Panc1 (cell line): ENCODE data around the gene RNF130. TPM values are rescaled to one million over a fixed set of nuclear protein-coding genes. Genes with fewer than 3 reads are reported as not detected.

ENCODE experiments used
- ATAC-seq: fragments of 200-7000 bp; cut with Tn5 transposase; 2 replicates; pipeline ENCODE4 v1.9.1; 2020; ENCODE audit warnings: mild to moderate bottlenecking, moderate library complexity
- Bru-seq: library from RNA; stranded (reverse); fragments of 400-500 nt; gene quantifications from one replicate; lab custom pipeline; 2021; lab: Mats Ljungman, UMichigan
- BruChase-seq, 2 experiments: library from RNA; stranded (reverse); fragments of 400-500 nt; gene quantifications; one replicate each; lab custom pipeline; 2021; lab: Mats Ljungman, UMichigan
- BruUV-seq: library from RNA; stranded (reverse); fragments of 400-500 nt; replicated peaks from 2 replicates; lab custom pipeline; 2021; lab: Mats Ljungman, UMichigan
- CTCF ChIA-PET: fragments of 300-600 bp; sonication (Branson Sonifier 250); formaldehyde crosslinking; loops from one replicate; lab custom pipeline; 2022; ENCODE audit warnings: antibody characterized with exemption; lab: Charles Lee
- POLR2A ChIA-PET: fragments of 300-600 bp; sonication (Branson Sonifier 250); formaldehyde crosslinking; loops from one replicate; lab custom pipeline; 2022; ENCODE audit warnings: antibody characterized with exemption; lab: Charles Lee
- DNase-seq: peaks from one replicate; pipeline ENCODE4 v3.0.0-alpha.2; 2010; ENCODE audit warnings: low read depth, low spot score
- H3K27ac ChIP-seq: 2 replicates; pipeline ENCODE4 v1.5.1; 2011; ENCODE audit warnings: mild to moderate bottlenecking, low read length, inconsistent platforms
- H3K27me3 ChIP-seq: fragments of 200-500 bp; sonication (Bioruptor generic); 2 replicates; pipeline ENCODE4 v1.6.0; 2014; ENCODE audit warnings: low read length, inconsistent platforms; ENCODE audit not compliant: control insufficient read depth, insufficient read depth
- H3K36me3 ChIP-seq: fragments of 200-500 bp; sonication (Bioruptor generic); 2 replicates; pipeline ENCODE4 v1.5.1; 2014; ENCODE audit warnings: inconsistent platforms, mild to moderate bottlenecking, low read length, moderate library complexity; ENCODE audit not compliant: control insufficient read depth, insufficient read depth
- H3K4me1 ChIP-seq: 2 replicates; pipeline ENCODE4 v1.5.1; 2011; ENCODE audit warnings: inconsistent platforms, mild to moderate bottlenecking, low read length, moderate library complexity; ENCODE audit not compliant: control insufficient read depth, insufficient read depth
- H3K4me3 ChIP-seq, 2 experiments: 2 replicates each; pipeline ENCODE4 v1.5.1; 2011 to 2012; ENCODE audit warnings: low read depth in 2 of 2, low read length in 2 of 2, mild to moderate bottlenecking in 2 of 2, inconsistent platforms in 1 of 2, moderate library complexity in 1 of 2
- H3K9me3 ChIP-seq: fragments of 200-500 bp; sonication (Bioruptor generic); 2 replicates; pipeline ENCODE4 v1.5.1; 2014; ENCODE audit warnings: low read depth, mild to moderate bottlenecking, inconsistent platforms, low read length, moderate library complexity; ENCODE audit not compliant: control insufficient read depth, insufficient read depth
- CTCF ChIP-seq: fragments of 450-650 bp; IDR thresholded peaks from 2 replicates; pipeline ENCODE4 v1.5.1; 2017; ENCODE audit warnings: mild to moderate bottlenecking
- POLR2AphosphoS5 ChIP-seq: IDR thresholded peaks from 2 replicates; pipeline ENCODE4 v1.6.1; 2012; ENCODE audit warnings: mild to moderate bottlenecking, low read depth, low read length, moderate library complexity
- SIN3A ChIP-seq: IDR thresholded peaks from 2 replicates; pipeline ENCODE4 v1.6.1; 2012; ENCODE audit warnings: low read depth, mild to moderate bottlenecking, low read length, moderate library complexity, borderline replicate concordance; ENCODE audit not compliant: insufficient read depth
- TCF7L2 ChIP-seq: IDR thresholded peaks from 2 replicates; pipeline ENCODE4 v1.6.1; 2011; ENCODE audit warnings: mild to moderate bottlenecking, low read depth, low read length, inconsistent platforms
- in situ Hi-C: cut with HindIII; loops from 2 replicates; pipeline ENCODE4 v1.10.0; 2016; ENCODE audit warnings: low sequenced_read_pairs, low pct_unique_long_range_greater_than_20kb
- intact Hi-C: fragments of 100-400 bp; cut with micrococcal nuclease; formaldehyde crosslinking; loops from one replicate; pipeline ENCODE4 v1.10.0; 2022; ENCODE audit not compliant: unreplicated experiment
- long read RNA-seq: library from polyadenylated mRNA; unstranded; transcript quantifications from one replicate; pipeline ENCODE4 v2.0.0, GENCODE V29; 2021; ENCODE audit not compliant: unreplicated experiment
- polyA plus RNA-seq: library from polyadenylated mRNA; unstranded; fragments of >200 nt; gene quantifications from one replicate; pipeline ENCODE4 v1.2.1, GENCODE V29; 2012; ENCODE audit warnings: missing spikeins; ENCODE audit not compliant: insufficient read length
- total RNA-seq: library from RNA; stranded (reverse); gene quantifications from one replicate; pipeline ENCODE4 v1.2.1, GENCODE V29; 2021; ENCODE audit not compliant: unreplicated experiment
- TF ChIP-seq, protein P1 (sequence below), 2 experiments: IDR thresholded peaks; 2 replicates each; pipeline ENCODE4 v1.6.1; 2011 to 2012; ENCODE audit warnings: low read depth in 2 of 2, control low read depth in 1 of 2, low read length in 1 of 2, mild to moderate bottlenecking in 1 of 2, moderate library complexity in 1 of 2; ENCODE audit not compliant: insufficient read depth in 1 of 2

RNF130 gene, protein sequence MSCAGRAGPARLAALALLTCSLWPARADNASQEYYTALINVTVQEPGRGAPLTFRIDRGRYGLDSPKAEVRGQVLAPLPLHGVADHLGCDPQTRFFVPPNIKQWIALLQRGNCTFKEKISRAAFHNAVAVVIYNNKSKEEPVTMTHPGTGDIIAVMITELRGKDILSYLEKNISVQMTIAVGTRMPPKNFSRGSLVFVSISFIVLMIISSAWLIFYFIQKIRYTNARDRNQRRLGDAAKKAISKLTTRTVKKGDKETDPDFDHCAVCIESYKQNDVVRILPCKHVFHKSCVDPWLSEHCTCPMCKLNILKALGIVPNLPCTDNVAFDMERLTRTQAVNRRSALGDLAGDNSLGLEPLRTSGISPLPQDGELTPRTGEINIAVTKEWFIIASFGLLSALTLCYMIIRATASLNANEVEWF
- 73.1 TPM for total RNA-seq
- 89.7 TPM for polyA plus RNA-seq
- percentile 77 among the genes with signal in this experiment for Bru-seq, nascent RNA
- BruChase-seq, experiment 1, labeled RNA remaining after a 2-hour chase, result percentile 65 among the genes with signal in this experiment
- BruChase-seq, experiment 2, labeled RNA remaining after a 6-hour chase, result percentile 65 among the genes with signal in this experiment
- long read RNA-seq, transcript RNF130-205 (9 exons, 2,263 nt), result major isoform, 179 of 235 reads
- long read RNA-seq, partial matches to known transcripts, result 37 of 235 reads
- long read RNA-seq, other reads (novel, unspliced or antisense), result 18 of 235 reads

GRCh38 chr5:180071531-180072255, at the start of gene RNF130:
RNF130 (minus strand) TSS chr5:180071759; CDS start chr5:180071702, 57 bp downstream.
- no peak for DNase-seq
- no peaks in the 10 kb centered on the region; the same call in 1 of the 2 replicates for H3K36me3 ChIP-seq
- ChIA-PET CTCF (no interaction called here), POLR2A (no interaction called here)
- BruUV-seq, result no TSS peak
- no peaks in the 10 kb centered on the region for H3K27me3 ChIP-seq
- TF ChIP-seq TCF7L2 (no peak), SIN3A (no peak), POLR2AphosphoS5 (peak; percentile 78)
- TF ChIP-seq, protein P1, sequence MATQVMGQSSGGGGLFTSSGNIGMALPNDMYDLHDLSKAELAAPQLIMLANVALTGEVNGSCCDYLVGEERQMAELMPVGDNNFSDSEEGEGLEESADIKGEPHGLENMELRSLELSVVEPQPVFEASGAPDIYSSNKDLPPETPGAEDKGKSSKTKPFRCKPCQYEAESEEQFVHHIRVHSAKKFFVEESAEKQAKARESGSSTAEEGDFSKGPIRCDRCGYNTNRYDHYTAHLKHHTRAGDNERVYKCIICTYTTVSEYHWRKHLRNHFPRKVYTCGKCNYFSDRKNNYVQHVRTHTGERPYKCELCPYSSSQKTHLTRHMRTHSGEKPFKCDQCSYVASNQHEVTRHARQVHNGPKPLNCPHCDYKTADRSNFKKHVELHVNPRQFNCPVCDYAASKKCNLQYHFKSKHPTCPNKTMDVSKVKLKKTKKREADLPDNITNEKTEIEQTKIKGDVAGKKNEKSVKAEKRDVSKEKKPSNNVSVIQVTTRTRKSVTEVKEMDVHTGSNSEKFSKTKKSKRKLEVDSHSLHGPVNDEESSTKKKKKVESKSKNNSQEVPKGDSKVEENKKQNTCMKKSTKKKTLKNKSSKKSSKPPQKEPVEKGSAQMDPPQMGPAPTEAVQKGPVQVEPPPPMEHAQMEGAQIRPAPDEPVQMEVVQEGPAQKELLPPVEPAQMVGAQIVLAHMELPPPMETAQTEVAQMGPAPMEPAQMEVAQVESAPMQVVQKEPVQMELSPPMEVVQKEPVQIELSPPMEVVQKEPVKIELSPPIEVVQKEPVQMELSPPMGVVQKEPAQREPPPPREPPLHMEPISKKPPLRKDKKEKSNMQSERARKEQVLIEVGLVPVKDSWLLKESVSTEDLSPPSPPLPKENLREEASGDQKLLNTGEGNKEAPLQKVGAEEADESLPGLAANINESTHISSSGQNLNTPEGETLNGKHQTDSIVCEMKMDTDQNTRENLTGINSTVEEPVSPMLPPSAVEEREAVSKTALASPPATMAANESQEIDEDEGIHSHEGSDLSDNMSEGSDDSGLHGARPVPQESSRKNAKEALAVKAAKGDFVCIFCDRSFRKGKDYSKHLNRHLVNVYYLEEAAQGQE (IDR thresholded peaks at IDR 0.05; ENCODE audit: insufficient read depth in 1 of 2, low read depth in 2 of 2, low read length in 1 of 2), result no peak
- peaks cover 19% of the 10 kb centered on the region for H3K4me1 ChIP-seq
- peaks cover 6% of the 10 kb centered on the region; the same call in 1 of the 2 replicates for H3K9me3 ChIP-seq
- in situ Hi-C loops, result no loop called here
- intact Hi-C loops, result no loop called here
- H3K4me3 ChIP-seq, result peak within 1 kb of the TSS; percentile 80 to 91
- H3K27ac ChIP-seq, result peak within 1 kb of the TSS; percentile 88
- ATAC-seq, result peak; percentile 90

DNA sequence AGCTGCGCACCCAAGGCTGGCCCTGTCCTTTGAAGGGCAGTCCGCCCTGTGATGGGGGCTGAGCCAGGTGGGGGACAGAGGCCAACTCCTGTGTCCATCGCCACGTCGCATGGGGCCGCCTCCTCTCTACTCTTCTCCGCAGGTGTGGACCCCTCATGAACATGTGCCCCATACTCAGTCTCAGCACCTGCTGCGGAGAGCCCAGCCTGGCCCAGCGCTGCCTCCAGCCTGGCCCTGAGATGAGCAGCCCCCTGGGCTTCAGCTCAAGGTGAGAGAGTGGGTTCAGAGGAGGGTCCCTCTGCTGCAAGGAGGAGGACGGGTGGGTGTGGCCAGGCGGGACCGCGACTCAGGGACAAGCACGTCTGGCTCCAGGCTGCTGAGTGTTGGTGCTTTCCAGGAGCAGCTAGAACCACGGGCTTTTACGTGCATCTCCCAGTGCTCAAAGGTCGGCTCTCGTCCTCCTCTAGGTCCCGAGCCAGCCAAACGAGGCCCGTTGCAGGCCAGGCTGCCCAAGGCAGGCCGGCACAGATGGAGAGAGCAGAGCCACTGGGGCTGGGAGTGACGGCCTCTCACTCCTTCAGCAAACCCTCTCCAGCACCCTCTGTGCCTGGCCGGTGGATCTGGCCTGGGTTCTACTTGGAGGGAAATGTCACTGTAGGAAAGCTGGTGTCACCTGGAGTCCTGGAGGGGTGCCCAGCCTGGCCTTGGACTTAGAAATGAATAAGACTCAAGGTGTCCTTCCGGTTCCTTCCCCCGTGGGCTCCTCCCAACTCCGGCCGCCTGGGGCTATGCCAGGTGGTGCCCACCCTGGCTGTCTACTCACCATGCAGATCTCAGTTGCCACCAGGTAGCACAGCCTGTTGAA, 48.9 kb upstream of the RNF130 start:
- Histone ChIP-seq H3K27me3 (peaks cover 7% of the 10 kb centered on the region), H3K36me3 (no peaks in the 10 kb centered on the region), H3K27ac (no peak overlapping the region), H3K4me1 (no peaks in the 10 kb centered on the region), H3K9me3 (no peaks in the 10 kb centered on the region), H3K4me3 (no peak overlapping the region)
- ChIA-PET CTCF (no interaction called here), POLR2A (no interaction called here)
- in situ Hi-C loops, result no loop called here
- intact Hi-C loops, result loop anchor here (10.0 kb wide), 1 partner anchor 194 kb away; no protein-coding TSS in a partner anchor
- TF ChIP-seq CTCF, result no peak
- TF ChIP-seq POLR2AphosphoS5, result no peak
- TF ChIP-seq, protein P1 (IDR thresholded peaks at IDR 0.05; ENCODE audit: insufficient read depth in 1 of 2, low read depth in 2 of 2, low read length in 1 of 2), result no peak
- no peak for TF ChIP-seq SIN3A
- TF ChIP-seq TCF7L2, result no peak
- no TSS peak for BruUV-seq
- ATAC-seq (no peak), DNase-seq (no peak)
